T-cell (primary cell): Measurements from ENCODE around the gene NAIP. TPM values are rescaled to one million over a fixed set of nuclear protein-coding genes. Genes with fewer than 3 reads are reported as not detected.
"Not testable (repeated sequence)": the region's sequence is repeated elsewhere in the genome, so short reads cannot be mapped to it uniquely, and the experiment has no call there.

Experiments
- ATAC-seq, 4 experiments: fragments of 200-7000 bp in 3 of 4; fragments of 150-1000 bp in 1 of 4; cut with Tn5 transposase; replicated peaks in 1 of 4; 1 replicate in 3 of 4; 2 replicates in 1 of 4; pipeline ENCODE4 v1.10.0; 2021; ENCODE audit warnings: moderate library complexity in 3 of 4, mild to moderate bottlenecking in 2 of 4, moderate number of reproducible peaks in 1 of 4
- CTCF ChIA-PET, 2 donors: fragments of 300-600 bp; sonication (Branson Sonifier 250); formaldehyde crosslinking; loops; one replicate each; lab custom pipeline; 2022; ENCODE audit warnings: antibody characterized with exemption in 2 of 2; lab: Charles Lee
- POLR2A ChIA-PET, 2 donors: fragments of 300-600 bp; sonication (Branson Sonifier 250); formaldehyde crosslinking; loops; one replicate each; lab custom pipeline; 2022; ENCODE audit warnings: antibody characterized with exemption in 2 of 2; lab: Charles Lee
- DNase-seq, 35 experiments: peaks; one replicate each; pipeline versions ENCODE4 v3.0.0 to v3.0.0-alpha.2; 2013 to 2023
- H3K27ac ChIP-seq: one replicate; pipeline ENCODE4 v1.5.1; 2013; ENCODE audit warnings: low read length
- H3K27me3 ChIP-seq, 2 experiments: replicated peaks in 1 of 2; 1 replicate in 1 of 2; 2 replicates in 1 of 2; pipeline versions ENCODE4 v1.6.1 to v1.7.0; 2013; ENCODE audit warnings: low read length in 1 of 2, mixed read lengths in 1 of 2; ENCODE audit not compliant: control insufficient read depth in 2 of 2, insufficient read depth in 2 of 2; ENCODE audit errors: extremely low read depth in 1 of 2
- H3K36me3 ChIP-seq, 2 donors: 1 replicate in 1 of 2; 2 replicates in 1 of 2; pipeline versions ENCODE4 v1.6.1 to v1.7.0; 2013; ENCODE audit warnings: low read length in 1 of 2; ENCODE audit not compliant: control insufficient read depth in 2 of 2, insufficient read depth in 1 of 2; ENCODE audit errors: extremely low read depth in 1 of 2
- H3K4me1 ChIP-seq, 2 experiments: 1 replicate in 1 of 2; 2 replicates in 1 of 2; pipeline versions ENCODE4 v1.6.1 to v1.7.0; 2013; ENCODE audit warnings: low read length in 2 of 2, mixed read lengths in 1 of 2; ENCODE audit not compliant: insufficient read depth in 2 of 2, control insufficient read depth in 1 of 2; ENCODE audit errors: extremely low read depth in 1 of 2
- H3K4me3 ChIP-seq, 2 donors: 1 replicate in 1 of 2; 2 replicates in 1 of 2; pipeline versions ENCODE4 v1.5.1 to v1.7.0; 2013; ENCODE audit warnings: mild to moderate bottlenecking in 2 of 2, low read length in 1 of 2, moderate library complexity in 1 of 2; ENCODE audit not compliant: control insufficient read depth in 1 of 2; ENCODE audit errors: extremely low read depth in 1 of 2
- H3K9me3 ChIP-seq: 2 replicates; pipeline ENCODE4 v1.7.0; 2013
- H3K27ac Mint-ChIP-seq, 2 donors: one replicate each; pipeline ENCODE4 v1.8.0; 2020 to 2021; ENCODE audit warnings: mild to moderate bottlenecking in 2 of 2, mixed read lengths in 2 of 2
- H3K27me3 Mint-ChIP-seq, 2 donors: one replicate each; pipeline ENCODE4 v1.8.0; 2021 to 2022; ENCODE audit warnings: mixed read lengths in 2 of 2
- H3K36me3 Mint-ChIP-seq: one replicate; pipeline ENCODE4 v1.8.0; 2021; ENCODE audit warnings: mixed read lengths
- H3K4me1 Mint-ChIP-seq, 3 donors: one replicate each; pipeline ENCODE4 v1.8.0; 2020 to 2022; ENCODE audit warnings: mixed read lengths in 3 of 3, mild to moderate bottlenecking in 1 of 3
- H3K4me3 Mint-ChIP-seq, 3 donors: one replicate each; pipeline ENCODE4 v1.8.0; 2020 to 2022; ENCODE audit warnings: mild to moderate bottlenecking in 3 of 3, mixed read lengths in 3 of 3, moderate library complexity in 3 of 3
- H3K9me3 Mint-ChIP-seq, 3 donors: one replicate each; pipeline ENCODE4 v1.8.0; 2020 to 2022; ENCODE audit warnings: mixed read lengths in 3 of 3
- WGBS: methylation state at CpG from one replicate; pipeline ENCODE4 v1.1.5; 2013; ENCODE audit warnings: missing lambda C conversion rate; ENCODE audit not compliant: insufficient coverage; 5-methylcytosine and 5-hydroxymethylcytosine counted together
- total RNA-seq, 35 experiments: library from RNA in 6 of 35; stranded (reverse) in 6 of 35; fragments of 120-200 nt in 1 of 35; gene quantifications; one replicate each; pipeline versions ENCODE4 v1.2.1 to v1.2.4 and lab custom pipeline; 2013 to 2026

NAIP gene
- total RNA-seq, 5 donors from 2014 or later (not counting 1 experiment from before 2014, with no cell fraction given) = 12.8 to 34.6 (median 17.9) TPM

GRCh38 chr5:70925211-70925562, 100.0 kb downstream of the NAIP start:
- POLR2A ChIA-PET, H3K4me1 ChIP-seq, H3K27me3 ChIP-seq, CTCF ChIA-PET, H3K4me3 ChIP-seq, H3K27ac Mint-ChIP-seq, H3K9me3 Mint-ChIP-seq, H3K27me3 Mint-ChIP-seq, H3K36me3 Mint-ChIP-seq, H3K4me3 Mint-ChIP-seq, H3K4me1 Mint-ChIP-seq, DNase-seq, H3K9me3 ChIP-seq, H3K36me3 ChIP-seq, H3K27ac ChIP-seq: not testable (repeated sequence)
- ATAC-seq = peak in 3 of 4 experiments; percentile 41 to 53 (median 45)
- no CpG with 5 or more reads among the region's 16 CpGs for WGBS

Other genes starting within 250 kb of the NAIP start
- 10 to 100 TPM in 3 of 5 donors, 1 to 10 TPM in 2; 3.7 to 14.9 (median 11.1) TPM for gene SERF1A, start 124.7 kb downstream of the NAIP start, total RNA-seq
- 10 to 100 TPM; 29.1 to 81.4 (median 38.9) TPM for gene SMN1, start 100.3 kb downstream of the NAIP start, total RNA-seq
- 10 to 100 TPM; 16.0 to 41.3 (median 22.4) TPM for gene GTF2H2, start 42.3 kb upstream of the NAIP start, total RNA-seq